Gastrocnemius medialis (tissue), 4 donors: Measurements from ENCODE around the gene CASKIN1. TPM values are rescaled to one million over a fixed set of nuclear protein-coding genes. Genes with fewer than 3 reads are reported as not detected.
A peak's percentile ranks its signal among the peaks of the same experiment; 100 is the strongest.

Experiments used
- ATAC-seq, 2 donors: fragments of 150-250 bp; one replicate each; pipeline ENCODE4 v1.9.1; 2016
- DNase-seq, 2 donors: peaks; one replicate each; pipeline ENCODE4 v3.0.0-alpha.2; 2019
- H3K27ac ChIP-seq, 4 donors: fragments of 200-600 bp; sonication (generic); 1 replicate in 1 of 4; 2 replicates in 3 of 4; pipeline ENCODE4 v1.5.1; 2016 to 2018; ENCODE audit warnings: mild to moderate bottlenecking in 2 of 4, moderate library complexity in 1 of 4
- H3K27me3 ChIP-seq, 3 donors: fragments of 200-600 bp; sonication (generic) in 2 of 3; 1 replicate in 1 of 3; 2 replicates in 2 of 3; pipeline versions ENCODE4 v1.5.1 to v1.6.0; 2016 to 2019; ENCODE audit warnings: mild to moderate bottlenecking in 1 of 3, moderate library complexity in 1 of 3
- H3K36me3 ChIP-seq, 2 donors: fragments of 200-600 bp; sonication (generic) in 1 of 2; one replicate each; pipeline ENCODE4 v1.5.1; 2017 to 2018
- H3K4me1 ChIP-seq, 2 donors: fragments of 200-600 bp; sonication (generic) in 1 of 2; one replicate each; pipeline ENCODE4 v1.5.1; 2016 to 2017; ENCODE audit warnings: mild to moderate bottlenecking in 2 of 2
- H3K4me3 ChIP-seq, 4 donors: fragments of 200-600 bp; sonication (generic) in 3 of 4; 1 replicate in 1 of 4; 2 replicates in 3 of 4; pipeline ENCODE4 v1.5.1; 2016 to 2019; ENCODE audit warnings: mild to moderate bottlenecking in 2 of 4
- H3K9me3 ChIP-seq, 3 donors: fragments of 200-600 bp; sonication (generic) in 2 of 3; 1 replicate in 1 of 3; 2 replicates in 2 of 3; pipeline ENCODE4 v1.5.1; 2016 to 2019
- POLR2A ChIP-seq, 2 donors: fragments of 450-650 bp; IDR thresholded peaks; one replicate each; pipeline ENCODE4 v1.6.1; 2017; ENCODE audit warnings: antibody characterized with exemption in 2 of 2, mild to moderate bottlenecking in 2 of 2, moderate library complexity in 2 of 2
- in situ Hi-C, 4 donors: fragments of 200-750 bp; cut with MboI; loops; one replicate each; pipeline versions ENCODE4 v1.15.0 to v1.8.0; 2017; ENCODE audit warnings: low sequenced_read_pairs in 4 of 4
- intact Hi-C: fragments of 100-400 bp; cut with DNase I; formaldehyde crosslinking; loops from one replicate; pipeline ENCODE4 v1.15.1; 2023; ENCODE audit warnings: low total_unique reads
- total RNA-seq, 4 donors: library from RNA; depleted of rRNA; stranded (reverse); fragments of >200 nt; gene quantifications; one replicate each; pipeline versions ENCODE4 v1.1.0 to v1.2.3, GENCODE V29; 2016
- TF ChIP-seq, protein P1 (sequence below), 5 experiments: fragments of 450-650 bp in 3 of 5; fragments of 200-600 bp in 2 of 5; sonication (generic) in 2 of 5; IDR thresholded peaks in 4 of 5; conservative IDR thresholded peaks in 1 of 5; 1 replicate in 4 of 5; 2 replicates in 1 of 5; pipeline ENCODE4 v1.5.1; 2016 to 2019; ENCODE audit warnings: antibody characterized with exemption in 5 of 5, mild to moderate bottlenecking in 3 of 5, moderate library complexity in 3 of 5

Gene CASKIN1
- total RNA-seq, 4 donors from 2014 or later = 0.07 to 0.51 (median 0.10) TPM; not detected in 1

DNA sequence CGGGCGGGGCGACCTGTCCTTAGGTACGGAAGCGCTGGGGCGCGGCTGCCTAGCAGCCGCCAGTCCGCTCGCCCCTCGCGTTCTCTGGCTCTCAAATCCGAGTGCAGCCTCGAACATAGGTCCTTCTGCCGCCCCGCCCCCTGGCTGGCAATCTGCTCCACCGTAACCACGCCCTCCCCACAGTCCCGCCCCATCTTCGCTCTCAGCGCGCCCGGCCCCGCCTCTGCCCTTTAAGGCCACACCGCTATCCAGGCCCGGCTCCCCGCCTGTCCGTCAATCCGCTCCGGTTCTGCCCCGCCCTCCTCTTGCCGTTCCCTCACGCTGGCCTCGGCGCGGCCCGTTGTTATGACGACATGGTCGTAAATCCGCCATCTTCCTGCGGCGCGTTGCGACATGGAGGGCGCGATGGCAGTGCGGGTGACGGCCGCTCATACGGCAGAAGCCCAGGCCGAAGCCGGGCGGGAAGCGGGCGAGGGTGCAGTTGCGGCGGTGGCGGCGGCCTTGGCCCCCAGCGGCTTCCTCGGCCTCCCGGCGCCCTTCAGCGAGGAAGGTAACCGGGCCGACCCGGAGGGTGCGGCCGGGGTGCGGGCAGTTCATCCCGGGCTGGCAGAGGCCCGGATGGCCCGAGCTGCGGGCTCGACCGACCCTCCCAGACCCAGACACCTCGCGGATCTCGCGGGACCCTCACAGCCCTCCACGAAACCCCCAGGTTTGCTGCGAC, 27.0 kb upstream of the CASKIN1 start, which contains the start of gene E4F1:
Gene E4F1 (plus strand): TSS at position 371 of the 721 bp plus-strand sequence. CDS start 23 bp downstream, at position 394.
- peaks cover 11 to 16% of the 10 kb centered on the region in 2 donors for H3K4me1 ChIP-seq
- in situ Hi-C loops (no loop called here), intact Hi-C loops (loop anchor here (1.0 kb wide), 2 partner anchors 8 to 18 kb away; partner anchors contain the start of gene MLST8)
- H3K9me3 ChIP-seq = no peaks in the 10 kb centered on the region
- ATAC-seq = peak; percentile 97
- H3K27ac ChIP-seq = peak within 1 kb of the TSS; percentile 85 to 96 (median 94)
- H3K4me3 ChIP-seq = peak within 1 kb of the TSS; percentile 78 to 98 (median 93)
- H3K36me3 ChIP-seq = peaks cover 0 to 5% of the 10 kb centered on the region in 2 donors
- peak; percentile 97 to 98 for TF ChIP-seq POLR2A (IDR thresholded peaks at IDR 0.05)
- TF ChIP-seq, protein P1, sequence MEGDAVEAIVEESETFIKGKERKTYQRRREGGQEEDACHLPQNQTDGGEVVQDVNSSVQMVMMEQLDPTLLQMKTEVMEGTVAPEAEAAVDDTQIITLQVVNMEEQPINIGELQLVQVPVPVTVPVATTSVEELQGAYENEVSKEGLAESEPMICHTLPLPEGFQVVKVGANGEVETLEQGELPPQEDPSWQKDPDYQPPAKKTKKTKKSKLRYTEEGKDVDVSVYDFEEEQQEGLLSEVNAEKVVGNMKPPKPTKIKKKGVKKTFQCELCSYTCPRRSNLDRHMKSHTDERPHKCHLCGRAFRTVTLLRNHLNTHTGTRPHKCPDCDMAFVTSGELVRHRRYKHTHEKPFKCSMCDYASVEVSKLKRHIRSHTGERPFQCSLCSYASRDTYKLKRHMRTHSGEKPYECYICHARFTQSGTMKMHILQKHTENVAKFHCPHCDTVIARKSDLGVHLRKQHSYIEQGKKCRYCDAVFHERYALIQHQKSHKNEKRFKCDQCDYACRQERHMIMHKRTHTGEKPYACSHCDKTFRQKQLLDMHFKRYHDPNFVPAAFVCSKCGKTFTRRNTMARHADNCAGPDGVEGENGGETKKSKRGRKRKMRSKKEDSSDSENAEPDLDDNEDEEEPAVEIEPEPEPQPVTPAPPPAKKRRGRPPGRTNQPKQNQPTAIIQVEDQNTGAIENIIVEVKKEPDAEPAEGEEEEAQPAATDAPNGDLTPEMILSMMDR (IDR thresholded peaks at IDR 0.05 in 4 of 5, conservative IDR thresholded peaks at IDR 0.05 in 1 of 5) = peak in 2 of 5 experiments; percentile 23 to 37
- DNase-seq = peak; percentile 99 to 100
- no peaks in the 10 kb centered on the region for H3K27me3 ChIP-seq

DNA sequence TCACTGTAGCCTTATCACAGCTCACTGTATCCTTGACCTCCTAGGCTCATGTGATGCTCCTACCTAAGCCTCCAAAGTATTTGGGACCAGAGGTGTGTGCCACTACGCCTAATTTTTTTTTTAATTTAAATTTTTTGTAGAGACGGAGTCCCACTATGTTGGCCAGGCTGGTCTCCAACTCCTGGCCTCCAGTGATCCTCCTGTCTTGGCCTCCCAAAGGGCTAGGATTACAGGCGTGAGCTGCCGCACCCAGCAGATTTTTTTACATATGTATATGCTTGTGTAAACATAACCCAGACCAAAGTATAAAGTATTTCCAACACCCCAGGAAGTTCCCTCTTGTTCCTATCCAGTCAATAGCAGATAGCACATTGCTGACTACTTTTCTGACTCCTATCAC, 19.9 kb upstream of the CASKIN1 start:
- ATAC-seq (no peak), DNase-seq (no peak)
- no peaks in the 10 kb centered on the region for H3K36me3 ChIP-seq
- intact Hi-C loops = loop anchor here (10.0 kb wide), 1 partner anchor 442 kb away; the partner anchor contains the start of genes EME2, MRPS34 and NME3
- H3K4me1 ChIP-seq = peaks cover 23 to 27% of the 10 kb centered on the region in 2 donors
- H3K27ac ChIP-seq = peak overlapping the region; percentile 88 to 98 (median 92)
- TF ChIP-seq POLR2A (IDR thresholded peaks at IDR 0.05) = no peak
- TF ChIP-seq, protein P1 (IDR thresholded peaks at IDR 0.05 in 4 of 5, conservative IDR thresholded peaks at IDR 0.05 in 1 of 5) = no peak
- no peaks in the 10 kb centered on the region for H3K9me3 ChIP-seq
- H3K27me3 ChIP-seq = no peaks in the 10 kb centered on the region
- in situ Hi-C loops = no loop called here
- no peak overlapping the region for H3K4me3 ChIP-seq

DNA sequence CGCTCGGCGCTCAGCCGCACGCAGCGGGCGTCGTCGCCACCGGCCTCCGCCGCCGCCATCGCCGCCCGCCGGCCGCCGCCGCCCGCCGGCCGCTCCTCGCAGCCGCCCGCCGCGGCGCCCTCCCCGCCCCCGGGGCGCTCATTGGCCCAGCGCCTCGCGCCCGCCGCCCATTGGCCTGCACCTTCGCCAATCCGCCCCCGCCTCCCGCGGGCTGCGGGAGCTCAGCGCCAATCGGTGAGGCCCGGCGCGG, 18.2 kb upstream of the CASKIN1 start, which contains the start of gene PGP:
Gene PGP (minus strand): TSS at position 122 of the 250 bp plus-strand sequence. CDS start 63 bp downstream, at position 59.
- in situ Hi-C loops (no loop called here), intact Hi-C loops (loop anchor here (1.0 to 10.0 kb wide), 2 partner anchors 9 to 440 kb away; partner anchors contain the start of genes EME2, MLST8, MRPS34 and NME3)
- peak within 1 kb of the TSS; percentile 59 to 80 (median 65) for H3K4me3 ChIP-seq
- no peaks in the 10 kb centered on the region for H3K27me3 ChIP-seq
- peaks cover 36 to 42% of the 10 kb centered on the region in 2 donors for H3K4me1 ChIP-seq
- TF ChIP-seq, protein P1 (IDR thresholded peaks at IDR 0.05 in 4 of 5, conservative IDR thresholded peaks at IDR 0.05 in 1 of 5) = no peak
- no peak for TF ChIP-seq POLR2A (IDR thresholded peaks at IDR 0.05)
- peak within 1 kb of the TSS; percentile 90 to 98 (median 92) for H3K27ac ChIP-seq
- no peaks in the 10 kb centered on the region for H3K9me3 ChIP-seq
- ATAC-seq (no peak), DNase-seq (no peak)
- H3K36me3 ChIP-seq = peaks cover 0 to 4% of the 10 kb centered on the region in 2 donors

DNA sequence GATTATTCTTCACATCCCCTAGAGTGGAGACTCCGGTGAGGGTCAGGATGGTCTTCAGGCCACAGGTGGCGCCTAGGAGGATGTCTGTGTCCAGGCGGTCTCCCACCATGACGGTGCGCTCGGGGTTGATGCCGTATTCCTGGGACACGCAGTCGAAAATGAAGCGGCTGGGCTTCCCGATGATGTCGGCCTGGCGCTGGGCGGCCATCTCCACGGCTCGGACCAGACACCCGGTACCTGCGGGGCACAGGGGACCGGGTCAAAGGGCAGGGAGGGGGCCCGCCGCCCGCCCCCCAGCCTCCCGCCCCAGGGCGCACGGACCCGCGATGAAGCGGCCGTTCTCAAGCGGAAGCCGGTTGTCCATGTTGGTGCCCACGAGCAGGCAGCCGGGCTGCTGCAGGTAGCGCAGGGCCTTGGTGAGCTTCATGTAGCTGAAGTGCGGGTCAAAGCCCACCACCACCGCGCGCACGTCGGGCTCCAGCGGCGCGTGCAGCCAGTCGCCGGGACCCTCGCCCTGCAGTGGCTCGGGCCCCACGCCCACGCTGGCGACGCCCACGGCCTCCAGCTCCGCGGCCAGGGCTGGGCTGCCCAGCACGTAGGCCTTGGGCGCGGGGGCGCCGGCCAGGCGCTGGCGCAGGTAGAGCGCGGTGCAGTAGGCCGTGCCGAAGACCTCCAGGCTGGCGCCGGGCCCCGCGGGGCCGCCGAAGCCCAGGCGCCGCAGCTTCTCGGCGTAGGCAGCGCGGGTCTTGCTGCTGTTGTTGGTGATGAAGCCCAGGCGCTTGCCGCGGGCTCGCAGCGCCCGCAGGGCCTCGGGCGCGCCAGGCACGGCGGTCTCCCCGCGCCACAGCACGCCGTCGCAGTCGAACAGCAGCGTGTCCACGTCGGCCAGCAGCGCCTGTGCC, 17.7 kb upstream of the CASKIN1 start:
- H3K36me3 ChIP-seq = peaks cover 0 to 10% of the 10 kb centered on the region in 2 donors
- H3K9me3 ChIP-seq = no peaks in the 10 kb centered on the region
- no peaks in the 10 kb centered on the region for H3K27me3 ChIP-seq
- in situ Hi-C loops (no loop called here), intact Hi-C loops (loop anchor here (1.0 to 10.0 kb wide), 2 partner anchors 9 to 439 kb away; partner anchors contain the start of genes EME2, MLST8, MRPS34 and NME3)
- H3K27ac ChIP-seq = peak overlapping the region; percentile 77 to 91 (median 88)
- DNase-seq (no peak), ATAC-seq (peak; percentile 0 to 1)
- peak overlapping the region; percentile 54 to 73 (median 64) for H3K4me3 ChIP-seq
- peaks cover 36 to 42% of the 10 kb centered on the region in 2 donors for H3K4me1 ChIP-seq
- TF ChIP-seq POLR2A (IDR thresholded peaks at IDR 0.05) = peak; percentile 38 to 66
- TF ChIP-seq, protein P1 (IDR thresholded peaks at IDR 0.05 in 4 of 5, conservative IDR thresholded peaks at IDR 0.05 in 1 of 5) = no peak
